Right lobe of liver (tissue), 4 donors: Measurements from ENCODE around the gene GBP1.

ENCODE experiments used
- POLR2A ChIP-seq: fragments of 450-650 bp; IDR thresholded peaks from one replicate; pipeline ENCODE4 v1.6.1; 2017; ENCODE audit warnings: antibody characterized with exemption, mild to moderate bottlenecking
- TF ChIP-seq, protein P1 (sequence below), 4 donors: fragments of 200-600 bp in 3 of 4; fragments of 450-650 bp in 1 of 4; IDR thresholded peaks; one replicate each; pipeline versions ENCODE4 v1.5.1 to v1.8.0; 2016 to 2022; ENCODE audit warnings: antibody characterized with exemption in 4 of 4, mild to moderate bottlenecking in 2 of 4
- donor health status: DM: no; HTN: no; CAD: no.
- donor health status: DM: no; HTN: no; CAD: no.
- donor health status: DM: no; HTN: yes; CAD: no.

GRCh38 chr1:89104147-89104546 lies 39.1 kb upstream of the GBP1 start:
- no peak for TF ChIP-seq POLR2A
- TF ChIP-seq, protein P1, sequence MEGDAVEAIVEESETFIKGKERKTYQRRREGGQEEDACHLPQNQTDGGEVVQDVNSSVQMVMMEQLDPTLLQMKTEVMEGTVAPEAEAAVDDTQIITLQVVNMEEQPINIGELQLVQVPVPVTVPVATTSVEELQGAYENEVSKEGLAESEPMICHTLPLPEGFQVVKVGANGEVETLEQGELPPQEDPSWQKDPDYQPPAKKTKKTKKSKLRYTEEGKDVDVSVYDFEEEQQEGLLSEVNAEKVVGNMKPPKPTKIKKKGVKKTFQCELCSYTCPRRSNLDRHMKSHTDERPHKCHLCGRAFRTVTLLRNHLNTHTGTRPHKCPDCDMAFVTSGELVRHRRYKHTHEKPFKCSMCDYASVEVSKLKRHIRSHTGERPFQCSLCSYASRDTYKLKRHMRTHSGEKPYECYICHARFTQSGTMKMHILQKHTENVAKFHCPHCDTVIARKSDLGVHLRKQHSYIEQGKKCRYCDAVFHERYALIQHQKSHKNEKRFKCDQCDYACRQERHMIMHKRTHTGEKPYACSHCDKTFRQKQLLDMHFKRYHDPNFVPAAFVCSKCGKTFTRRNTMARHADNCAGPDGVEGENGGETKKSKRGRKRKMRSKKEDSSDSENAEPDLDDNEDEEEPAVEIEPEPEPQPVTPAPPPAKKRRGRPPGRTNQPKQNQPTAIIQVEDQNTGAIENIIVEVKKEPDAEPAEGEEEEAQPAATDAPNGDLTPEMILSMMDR (IDR thresholded peaks at IDR 0.05): no peak
